GDM1 (cell line): ENCODE measurements around the gene PAPPA2.

ENCODE experiments used
- DNase-seq: peaks from one replicate; lab custom pipeline; 2025; lab: John Stamatoyannopoulos, UW

PAPPA2 gene

DNA sequence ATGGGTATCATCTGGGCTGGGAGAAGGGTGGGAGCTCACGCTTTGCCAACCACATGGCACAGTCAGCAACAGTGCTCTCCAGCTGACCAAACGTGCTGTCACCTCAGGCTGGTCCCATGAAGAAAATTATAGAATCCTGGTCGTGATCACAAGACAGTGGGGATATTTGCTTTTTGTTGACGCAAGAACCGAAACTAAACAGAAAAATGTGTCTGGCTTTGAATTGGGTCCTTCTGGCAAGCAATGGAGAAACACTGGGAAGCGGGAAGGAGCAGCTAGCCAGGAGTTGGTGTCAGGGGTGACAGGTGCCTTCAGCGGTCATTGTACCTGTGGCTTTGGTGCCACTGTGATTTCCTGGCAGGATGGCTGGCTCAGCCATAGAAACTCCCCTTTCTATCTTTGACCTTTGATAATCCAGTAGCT, 304.8 kb downstream of the PAPPA2 start:
- no peak for DNase-seq

DNA sequence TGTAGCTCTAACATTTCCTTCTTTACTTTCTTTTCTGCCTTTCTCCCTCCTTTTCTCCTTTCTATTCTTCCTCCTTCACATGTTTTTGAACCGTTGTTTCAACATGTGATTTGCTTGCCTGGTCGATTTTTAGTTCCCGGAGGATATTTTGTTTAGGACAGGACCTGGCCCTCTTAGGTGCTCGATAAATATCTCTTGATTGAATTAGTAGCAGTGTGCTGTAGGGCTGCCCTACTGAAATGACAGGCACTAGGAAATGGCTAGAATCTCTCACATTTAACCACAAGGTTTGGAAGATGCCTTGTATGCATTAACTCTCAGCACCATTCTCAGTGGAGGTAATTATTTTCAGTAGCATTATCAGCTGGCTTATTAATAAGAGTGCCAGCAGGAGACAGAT, 305.6 kb downstream of the PAPPA2 start:
- DNase-seq: no peak

DNA sequence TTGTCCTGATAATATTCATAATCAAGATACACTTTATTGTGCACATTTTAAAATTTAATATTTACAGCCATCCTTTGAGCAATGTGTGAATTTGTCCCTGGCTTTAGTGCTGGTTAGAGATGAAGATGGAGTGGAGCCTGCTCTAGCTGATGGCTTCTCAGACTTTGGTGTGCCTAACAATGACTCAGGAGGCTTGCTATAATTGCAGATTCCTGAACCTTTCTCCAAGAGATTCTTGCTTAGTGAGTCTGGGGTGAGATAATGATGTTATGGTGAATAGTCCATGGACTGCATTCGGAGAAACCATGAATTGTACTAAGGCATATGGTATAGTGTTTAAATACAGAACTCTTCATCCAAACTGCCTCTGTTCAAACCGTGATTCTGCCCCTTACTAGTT, 307.1 kb downstream of the PAPPA2 start:
- no peak for DNase-seq

DNA sequence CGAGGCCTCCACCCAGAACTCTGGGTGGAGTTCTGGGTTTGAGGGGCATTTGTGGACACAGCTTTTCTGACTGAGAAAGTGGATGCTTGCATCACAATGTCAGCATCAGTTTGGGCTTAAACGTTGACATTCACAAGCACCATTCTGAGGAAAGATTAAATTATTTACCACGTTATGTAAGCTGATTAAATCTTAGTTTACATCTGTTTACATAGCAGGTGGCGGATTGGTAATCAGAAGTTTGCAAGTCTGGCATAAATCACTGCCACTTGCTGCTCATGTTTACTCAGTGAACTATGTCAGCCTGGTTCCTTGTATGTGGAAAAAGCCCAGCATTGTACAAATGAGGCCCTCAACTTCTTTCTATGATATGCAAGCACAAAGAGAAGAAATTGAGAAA, 310.1 kb downstream of the PAPPA2 start:
- no peak for DNase-seq

DNA sequence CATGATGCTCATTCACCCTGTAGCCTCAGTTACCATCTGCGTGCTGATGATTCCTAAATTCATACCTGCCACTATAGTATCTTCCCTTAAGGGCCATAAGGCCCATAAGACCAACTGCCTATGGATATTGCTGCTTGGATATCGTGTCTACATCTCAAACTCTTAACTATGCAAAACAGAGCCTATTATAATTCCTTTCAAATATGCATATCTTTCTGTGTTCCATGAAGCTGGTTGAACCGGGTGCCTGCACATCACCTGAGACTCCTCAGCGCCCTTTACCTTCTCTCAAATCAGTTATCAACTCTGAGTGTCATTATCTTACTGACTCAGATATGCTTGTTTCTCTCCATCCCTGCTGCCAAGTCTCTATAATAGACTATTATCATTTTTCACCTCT, 311.2 kb downstream of the PAPPA2 start:
- no peak for DNase-seq

DNA sequence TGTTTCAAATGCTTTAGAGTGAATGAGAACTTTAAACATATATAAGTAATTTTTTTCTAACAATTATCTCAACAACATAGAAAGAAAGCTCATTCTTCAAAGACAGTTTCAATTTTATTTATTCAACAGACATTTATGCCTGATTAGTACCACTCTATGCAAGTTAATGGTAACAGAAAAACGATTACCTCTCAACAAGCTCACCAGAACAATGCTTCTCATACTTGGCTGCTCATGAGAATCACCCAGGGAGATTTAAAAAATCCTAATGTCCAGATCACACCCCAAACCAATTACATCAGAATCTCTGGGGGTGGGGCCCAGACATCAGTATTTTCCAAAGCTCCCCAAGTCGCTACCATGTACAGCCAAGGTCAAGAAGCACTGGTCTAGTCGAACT, 312.4 kb downstream of the PAPPA2 start:
- no peak for DNase-seq

DNA sequence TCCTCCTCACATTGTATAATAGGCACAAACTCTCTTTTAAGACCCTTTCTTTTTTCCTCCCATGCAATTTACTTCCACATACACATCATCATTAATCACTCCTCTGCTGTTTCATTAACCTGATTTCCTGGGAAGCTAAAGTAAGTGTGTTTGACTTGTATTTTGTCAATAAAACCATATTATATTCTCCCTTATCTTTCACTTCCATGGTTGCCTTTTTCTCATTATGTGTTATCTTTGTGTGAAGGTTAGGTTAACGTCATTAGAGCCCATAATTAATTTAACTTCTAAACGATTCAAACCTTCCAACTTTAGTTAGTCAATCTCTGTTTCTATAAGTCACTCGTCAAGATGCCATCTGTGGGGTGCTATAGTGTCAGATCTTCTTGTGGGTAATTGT, 313.0 kb downstream of the PAPPA2 start:
- no peak for DNase-seq

DNA sequence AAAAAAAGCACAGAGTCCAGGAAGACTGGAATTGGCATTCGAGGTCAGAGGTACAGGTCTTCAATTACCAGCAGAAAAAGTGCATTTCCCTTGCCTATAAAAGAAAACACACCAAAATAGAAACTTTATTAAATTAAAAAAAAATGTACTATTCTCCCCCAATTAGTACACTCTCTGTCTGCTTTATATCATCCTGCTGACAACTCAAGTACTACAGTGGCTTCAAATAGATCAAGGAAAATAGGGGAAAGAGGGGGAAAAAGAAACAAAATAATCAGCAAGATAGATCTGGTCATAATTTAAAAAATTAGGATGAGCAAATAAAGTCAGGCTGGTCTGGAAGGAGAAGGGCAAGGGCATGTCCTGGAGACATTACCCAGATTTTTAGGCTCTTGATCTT, 315.1 kb downstream of the PAPPA2 start:
- DNase-seq: no peak

DNA sequence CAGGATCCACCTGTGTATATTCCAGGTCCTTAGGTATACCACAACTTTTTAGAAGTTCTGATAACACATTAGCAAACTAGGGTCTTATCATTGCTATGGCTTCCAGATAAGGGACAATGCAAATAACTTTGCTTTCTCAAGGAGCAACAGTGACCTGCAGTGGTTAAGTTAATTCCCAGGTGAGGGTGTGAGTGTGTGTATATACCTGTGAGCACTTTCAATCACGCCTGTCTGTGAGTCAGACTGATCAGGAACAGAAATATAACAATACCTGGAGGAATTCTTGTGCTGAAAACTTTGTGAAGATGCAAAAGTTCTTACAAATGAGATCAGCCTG, 317.0 kb downstream of the PAPPA2 start:
- DNase-seq: no peak

DNA sequence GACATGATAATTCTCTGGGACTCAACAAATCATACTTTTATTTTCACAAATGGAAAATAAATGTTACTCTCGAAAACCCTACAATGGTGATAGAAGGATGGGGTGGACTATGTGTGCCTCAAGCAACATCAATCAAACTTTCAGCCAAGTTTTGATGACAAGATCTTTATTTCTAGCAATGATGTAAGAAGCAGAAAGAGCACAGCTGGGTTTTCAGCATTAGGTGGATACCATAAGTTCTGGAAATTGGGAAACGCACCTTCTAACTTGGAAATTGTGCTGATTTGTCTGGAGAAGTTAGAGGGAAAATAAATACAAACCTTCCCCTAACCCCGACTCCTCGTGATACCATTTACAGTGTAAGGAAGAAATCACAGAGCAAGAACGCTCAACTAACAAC, 320.3 kb downstream of the PAPPA2 start:
- DNase-seq: no peak

DNA sequence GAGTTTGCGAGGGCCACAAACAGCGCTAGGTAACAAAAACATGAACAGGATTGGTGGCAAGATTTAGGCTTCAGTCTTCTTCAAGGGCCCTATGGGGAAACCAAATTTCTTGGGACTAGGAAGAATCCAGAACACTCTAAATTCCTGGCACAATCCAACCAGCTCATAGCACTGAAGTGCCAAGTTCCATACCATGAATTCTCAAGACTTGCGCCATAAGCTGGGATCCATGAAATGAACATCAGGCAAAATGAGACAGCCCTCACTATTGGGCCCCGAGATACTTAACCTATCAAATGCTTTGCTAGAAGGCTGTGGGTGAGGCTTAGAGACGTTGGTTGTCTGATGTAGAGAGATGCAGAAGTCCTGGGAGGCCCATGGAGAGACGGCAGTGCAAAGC, 322.1 kb downstream of the PAPPA2 start:
- DNase-seq: no peak

DNA sequence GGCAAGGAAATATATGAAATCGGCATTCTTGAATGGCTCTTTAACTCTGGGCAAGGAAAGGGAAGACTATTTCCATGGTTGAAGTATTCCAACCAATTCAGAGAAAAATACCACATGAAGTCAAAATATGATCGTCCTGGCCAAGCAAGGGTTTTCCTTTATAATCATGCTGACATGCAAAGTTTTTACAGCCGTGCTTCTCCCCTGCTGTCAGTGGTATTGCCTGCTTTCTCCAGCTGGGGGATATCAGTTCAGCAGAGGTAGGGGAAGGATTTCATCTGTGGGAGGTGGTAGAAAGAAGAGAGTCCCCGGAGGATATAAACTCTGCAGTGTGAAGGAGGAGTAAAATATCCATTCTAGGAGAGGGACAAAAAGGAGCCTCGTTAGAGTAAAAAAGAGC, 322.8 kb downstream of the PAPPA2 start:
- DNase-seq: no peak

DNA sequence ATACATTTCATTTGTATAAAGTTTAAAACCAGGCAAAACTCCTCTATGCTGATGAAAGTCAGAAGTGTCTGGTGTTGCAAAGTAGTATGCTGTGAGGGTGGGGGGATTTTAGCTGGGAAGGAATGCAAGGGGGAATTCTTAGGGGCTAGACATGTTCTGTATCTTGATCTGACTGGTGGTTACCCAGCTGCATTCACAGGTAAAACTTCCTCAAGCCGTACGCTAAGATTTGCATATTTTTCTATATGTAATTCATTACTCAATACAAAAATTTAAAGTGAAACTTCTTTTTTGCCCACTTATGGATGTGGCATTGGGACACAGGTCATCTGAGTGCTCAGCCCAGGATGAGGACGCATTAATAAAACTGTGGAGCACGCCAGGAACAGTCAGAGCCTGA, 323.3 kb downstream of the PAPPA2 start:
- DNase-seq: no peak

DNA sequence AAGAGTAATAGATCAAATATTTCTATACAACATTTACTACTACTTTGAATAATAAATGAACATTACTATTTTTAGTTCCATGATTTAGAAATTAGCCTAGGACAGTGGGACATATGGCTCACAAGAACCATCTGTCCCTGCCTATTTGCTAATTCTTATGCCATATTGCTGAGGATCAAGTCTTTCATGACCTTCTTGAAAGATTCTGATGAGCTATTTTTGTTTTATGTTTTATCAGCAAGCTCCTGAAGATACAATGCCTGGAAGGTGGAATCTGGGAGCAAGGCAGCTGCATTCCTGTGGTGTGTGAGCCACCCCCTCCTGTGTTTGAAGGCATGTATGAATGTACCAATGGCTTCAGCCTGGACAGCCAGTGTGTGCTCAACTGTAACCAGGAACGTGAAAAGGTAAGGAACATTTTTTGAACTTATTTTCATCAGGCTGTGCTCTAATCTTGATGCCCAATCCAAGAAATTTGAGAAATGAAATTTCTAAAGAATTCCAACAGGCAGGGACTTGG, 326.7 kb downstream of the PAPPA2 start:
- DNase-seq: no peak

DNA sequence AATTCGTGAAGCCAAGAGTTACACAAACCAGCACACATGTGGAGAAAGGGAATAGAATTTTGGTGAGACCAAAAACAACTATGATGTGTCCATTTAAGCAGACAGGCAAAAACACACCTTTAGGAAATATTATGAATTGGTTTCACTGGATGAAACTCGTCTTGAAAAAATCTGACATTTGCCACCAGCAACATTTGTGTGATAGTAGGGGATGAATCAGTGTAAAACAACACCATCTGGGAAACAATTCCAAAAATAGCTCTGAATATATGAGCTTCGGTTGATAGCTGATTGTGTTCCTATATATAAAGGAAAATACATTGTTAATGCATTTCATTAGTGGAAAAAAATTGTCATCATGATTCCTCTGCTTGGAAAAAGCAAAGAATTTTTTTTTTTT, 327.8 kb downstream of the PAPPA2 start:
- no peak for DNase-seq

DNA sequence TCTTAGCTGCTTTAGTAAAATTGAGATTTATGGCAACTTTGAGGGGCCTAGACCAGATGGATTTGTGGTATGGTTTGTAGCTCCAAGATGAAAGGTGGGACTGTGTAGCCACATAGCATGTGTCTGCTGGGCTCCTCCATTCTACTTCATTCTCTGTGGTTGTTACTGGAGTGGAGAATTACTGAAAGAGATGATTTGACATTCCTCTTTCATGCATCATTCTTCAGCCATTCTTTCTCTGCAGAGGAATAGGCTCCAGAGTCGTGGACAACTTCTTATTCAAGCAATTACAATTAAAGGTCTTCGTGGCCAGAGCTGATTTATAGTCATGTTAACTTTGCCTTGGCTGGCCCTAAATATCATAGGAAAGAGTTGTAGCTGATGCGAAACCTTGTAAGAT, 328.9 kb downstream of the PAPPA2 start:
- no peak for DNase-seq

DNA sequence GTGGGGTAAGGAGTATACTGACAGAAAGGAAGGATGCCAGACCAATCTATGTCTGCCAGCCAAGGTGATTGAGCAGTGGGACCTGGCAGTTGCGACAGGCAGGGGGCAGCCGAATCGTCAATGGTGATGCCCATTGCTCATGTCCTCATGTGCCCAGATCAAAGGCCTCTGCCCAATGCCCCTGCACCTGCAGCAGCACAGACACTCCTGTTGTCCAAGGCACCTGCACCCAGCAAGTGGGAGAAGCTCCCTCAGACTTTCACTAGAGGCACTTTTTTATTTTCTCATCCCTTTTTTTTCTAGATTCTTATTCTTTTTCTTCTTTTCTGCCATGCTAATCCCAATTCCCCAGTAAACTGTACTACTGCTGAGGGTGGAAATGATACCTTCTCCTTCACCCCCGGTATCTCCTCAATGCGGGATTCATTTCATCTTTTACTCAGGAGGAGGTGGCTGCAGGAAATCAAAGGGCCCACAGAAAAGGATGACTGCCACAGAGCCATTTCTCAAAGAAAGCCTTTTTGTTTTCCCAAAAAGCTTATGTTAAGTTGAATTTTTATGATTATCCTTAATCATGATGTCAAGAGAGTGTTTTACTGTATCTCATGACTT, 332.0 kb downstream of the PAPPA2 start:
- no peak for DNase-seq

DNA sequence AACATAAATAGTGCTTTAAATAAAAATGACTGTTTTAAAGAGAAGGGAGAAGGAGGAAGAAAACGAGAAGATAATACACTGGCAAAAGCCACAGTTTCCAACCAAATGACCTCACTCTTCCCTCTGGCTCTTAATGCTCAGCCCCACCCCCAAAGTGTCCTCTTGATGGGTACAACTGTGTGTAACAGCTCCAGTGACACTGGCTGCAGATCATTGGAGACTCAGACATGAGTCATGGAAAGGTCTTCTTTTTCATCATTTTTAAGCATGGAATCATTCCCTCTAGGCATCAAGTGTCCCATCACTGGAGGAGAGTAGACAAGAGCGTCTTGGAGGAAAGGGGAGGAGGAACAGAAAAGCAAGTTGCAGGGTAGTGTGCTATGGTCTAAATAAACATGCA, 333.0 kb downstream of the PAPPA2 start:
- DNase-seq: no peak

DNA sequence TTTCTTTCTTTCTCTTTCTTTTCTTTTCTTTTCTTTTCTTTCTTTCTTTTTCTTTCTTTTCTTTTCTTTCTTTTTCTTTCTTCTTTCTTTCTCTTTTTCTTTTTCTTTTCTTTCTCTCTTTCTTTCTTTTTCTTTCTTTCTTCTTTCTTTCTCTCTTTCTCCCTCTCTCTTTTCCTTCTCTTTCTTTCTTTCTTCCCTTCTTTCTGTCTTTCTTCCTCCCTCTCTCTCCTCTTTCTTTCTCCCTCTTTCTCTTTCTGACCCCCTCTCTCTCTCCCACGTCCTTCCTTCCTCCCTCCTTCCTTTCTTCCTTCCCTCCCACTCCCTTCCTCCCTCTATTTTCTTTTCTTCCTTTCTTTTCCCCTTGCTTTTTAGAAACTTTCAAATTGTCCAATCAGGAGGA, 333.6 kb downstream of the PAPPA2 start:
- DNase-seq: no peak

DNA sequence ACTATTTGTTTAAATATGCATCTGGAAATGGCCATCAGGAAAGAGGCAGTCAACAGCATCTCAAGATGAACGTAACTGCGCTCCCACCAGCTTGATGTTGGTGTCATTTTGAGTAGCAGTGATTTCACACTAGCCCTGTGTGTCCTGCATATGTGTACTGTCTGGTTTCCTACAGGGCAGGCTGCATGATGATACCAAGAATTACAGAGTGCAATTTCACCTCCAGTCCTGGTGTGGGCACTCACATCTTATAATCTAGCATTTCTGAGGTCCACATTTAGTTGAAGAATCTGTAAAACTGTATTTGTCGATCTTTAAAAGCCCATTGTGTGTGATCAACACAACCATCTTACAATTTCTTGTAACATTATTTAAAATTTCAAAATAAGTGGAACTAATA, 336.4 kb downstream of the PAPPA2 start:
- DNase-seq: no peak

DNA sequence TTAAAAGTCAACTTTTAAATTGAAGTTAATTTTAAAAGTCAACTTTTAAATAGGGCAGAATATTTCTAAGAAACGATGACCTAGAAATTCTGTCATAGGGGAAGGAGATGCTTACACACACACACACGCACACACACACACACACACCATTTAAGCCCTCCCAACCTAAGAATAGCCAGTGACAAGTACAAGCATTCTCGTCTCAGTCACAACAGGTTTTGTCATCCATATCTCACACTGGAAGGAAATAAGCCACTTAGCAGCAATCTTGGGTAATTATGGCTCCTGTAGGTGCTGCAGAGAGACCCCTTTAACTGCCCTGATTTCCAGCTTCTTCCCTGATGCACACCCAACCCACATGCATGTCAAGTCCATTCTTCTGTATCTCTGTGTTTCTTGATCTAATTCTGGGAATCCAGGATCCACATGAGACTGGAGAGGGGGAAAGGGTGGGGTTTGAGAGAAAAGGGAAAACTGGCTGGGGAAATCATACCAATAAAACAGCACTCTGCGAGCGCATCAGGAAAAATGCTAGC, 338.1 kb downstream of the PAPPA2 start:
- DNase-seq: no peak

DNA sequence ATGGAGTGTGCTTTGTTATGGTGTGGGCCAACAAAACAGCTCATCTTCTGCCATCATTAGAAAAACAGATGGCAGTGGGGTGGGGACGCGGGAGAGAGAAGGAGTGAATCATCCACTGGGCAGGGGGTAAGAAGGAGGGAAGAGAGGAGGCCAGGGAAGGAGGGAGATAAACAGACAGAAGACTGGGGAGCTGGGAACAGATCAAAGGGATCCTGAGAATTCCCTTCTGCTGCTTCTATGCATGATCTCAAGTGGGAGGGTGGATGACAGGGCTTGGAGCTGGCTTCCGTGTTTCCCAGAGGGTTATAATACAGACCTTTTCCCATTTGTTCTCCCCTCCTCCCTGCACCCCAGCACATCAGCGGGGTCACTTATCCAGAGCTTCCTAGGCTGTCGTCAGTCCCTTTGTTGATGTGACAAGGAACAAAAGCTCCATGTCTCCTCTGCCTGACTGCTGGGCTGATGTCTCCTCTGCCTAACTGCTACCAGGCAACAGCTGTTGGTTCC, 338.6 kb downstream of the PAPPA2 start:
- DNase-seq: no peak

DNA sequence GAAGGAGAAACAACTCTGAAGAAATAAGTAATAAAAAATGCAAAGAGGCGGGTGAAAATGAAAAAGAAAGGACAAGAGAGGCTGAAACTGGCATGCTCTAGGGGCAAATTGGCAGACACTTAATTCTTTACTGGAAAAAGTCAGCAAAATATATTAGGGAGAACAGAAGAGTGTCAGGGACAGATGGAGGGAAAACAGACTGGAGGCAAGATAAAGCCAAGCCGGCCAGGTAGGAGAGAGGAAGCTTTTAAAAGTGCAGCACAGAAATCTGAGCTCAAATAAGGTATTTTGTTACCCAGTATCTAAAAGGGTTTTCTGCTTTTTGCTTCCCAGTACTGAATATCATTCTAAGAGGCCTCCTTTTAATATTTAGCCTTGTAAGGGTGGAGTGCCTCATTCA, 339.3 kb downstream of the PAPPA2 start:
- no peak for DNase-seq

DNA sequence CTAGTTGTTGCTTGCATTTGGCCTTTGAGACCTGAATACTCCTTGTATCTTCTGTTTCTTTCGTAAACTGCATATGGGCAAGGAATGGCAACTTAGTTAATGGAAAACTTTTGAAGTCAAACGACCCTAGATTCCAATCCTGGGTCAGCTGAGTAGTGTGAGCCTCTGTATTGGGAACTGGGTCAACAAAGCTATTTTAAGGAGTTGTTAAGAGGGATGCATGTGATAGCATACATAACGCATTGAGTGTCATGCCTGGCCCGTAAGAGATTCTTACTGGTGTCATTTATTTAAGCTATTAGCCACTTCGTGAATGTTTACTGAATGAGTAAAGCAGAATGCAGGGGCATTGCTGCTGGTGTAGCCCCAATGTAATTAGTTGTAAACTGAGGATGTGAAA, 340.1 kb downstream of the PAPPA2 start:
- no peak for DNase-seq
